ENCODE measurements around the gene FIP1L1. TPM values are rescaled to one million over a fixed set of nuclear protein-coding genes. Genes with fewer than 3 reads are reported as not detected.
A peak's percentile ranks its signal among the peaks of the same experiment; 100 is the strongest.

FIP1L1 gene
- total and polyA plus RNA-seq, 9 donors: 50.1 to 67.9 (median 64.4) TPM

DNA sequence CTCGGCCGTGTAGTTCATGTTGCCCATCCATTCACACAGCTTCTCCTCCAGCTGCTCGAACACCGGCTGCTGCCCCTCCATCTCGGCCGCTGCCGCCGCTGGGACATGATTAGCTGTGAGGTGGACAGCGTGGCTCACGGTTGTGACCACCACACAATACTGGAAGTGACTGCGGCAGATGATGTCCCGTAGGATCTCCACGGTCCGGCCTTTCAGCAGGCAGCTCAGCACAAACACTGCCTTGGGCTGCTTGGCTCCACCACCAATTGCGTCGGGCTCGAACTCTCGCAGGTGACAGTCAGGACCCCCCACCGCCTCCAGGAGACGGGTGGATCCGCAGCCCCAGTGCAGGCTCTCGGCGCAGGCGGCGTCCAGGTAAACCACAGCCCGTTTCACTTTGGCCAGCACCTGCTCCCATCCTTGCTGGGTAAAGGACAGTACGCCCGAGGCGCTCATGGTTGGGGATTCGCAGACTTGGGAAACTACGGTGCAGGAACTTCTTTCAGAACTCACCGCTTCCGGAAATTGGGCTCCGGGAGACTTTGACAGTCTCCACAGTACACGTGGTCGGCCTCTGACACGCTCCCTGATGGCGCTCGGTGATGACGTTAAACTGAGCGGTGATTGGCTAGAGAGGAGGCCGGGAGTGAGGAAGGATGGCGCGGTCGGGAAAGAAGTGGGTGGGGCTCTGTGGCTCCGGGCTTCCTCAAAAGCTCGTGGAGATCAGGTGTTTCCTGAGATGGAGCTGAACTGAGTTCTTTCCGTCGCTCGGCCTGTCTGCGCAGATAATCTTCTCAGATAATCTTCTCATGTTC lies 11.7 kb upstream of the FIP1L1 start, which contains the start of gene SCFD2:
SCFD2 (minus strand) TSS at position 576 of the 815 bp plus-strand sequence.
- Histone ChIP-seq H3K4me1 (ENCODE audit: insufficient read depth) (peaks cover 1% of the 10 kb centered on the region), H3K36me3 (no peaks in the 10 kb centered on the region), H3K4me3 (peak within 1 kb of the TSS; percentile 64), H3K9me3 (no peaks in the 10 kb centered on the region), H3K27ac (peak within 1 kb of the TSS in 1 of 2 donors; percentile 34), H3K27me3 (no peaks in the 10 kb centered on the region)
- intact Hi-C loops (cut with DNase I): loop anchor here in 1 of 4 donors (10.0 kb wide), 1 partner anchor 879 kb away; no protein-coding TSS in a partner anchor
- peak; percentile 97 to 98 (median 97) for DNase-seq
- 0 to 1% (median 1%) methylated on average over 49 to 51 of the region's 51 CpGs for WGBS, 3 donors
- TF ChIP-seq, protein P1, sequence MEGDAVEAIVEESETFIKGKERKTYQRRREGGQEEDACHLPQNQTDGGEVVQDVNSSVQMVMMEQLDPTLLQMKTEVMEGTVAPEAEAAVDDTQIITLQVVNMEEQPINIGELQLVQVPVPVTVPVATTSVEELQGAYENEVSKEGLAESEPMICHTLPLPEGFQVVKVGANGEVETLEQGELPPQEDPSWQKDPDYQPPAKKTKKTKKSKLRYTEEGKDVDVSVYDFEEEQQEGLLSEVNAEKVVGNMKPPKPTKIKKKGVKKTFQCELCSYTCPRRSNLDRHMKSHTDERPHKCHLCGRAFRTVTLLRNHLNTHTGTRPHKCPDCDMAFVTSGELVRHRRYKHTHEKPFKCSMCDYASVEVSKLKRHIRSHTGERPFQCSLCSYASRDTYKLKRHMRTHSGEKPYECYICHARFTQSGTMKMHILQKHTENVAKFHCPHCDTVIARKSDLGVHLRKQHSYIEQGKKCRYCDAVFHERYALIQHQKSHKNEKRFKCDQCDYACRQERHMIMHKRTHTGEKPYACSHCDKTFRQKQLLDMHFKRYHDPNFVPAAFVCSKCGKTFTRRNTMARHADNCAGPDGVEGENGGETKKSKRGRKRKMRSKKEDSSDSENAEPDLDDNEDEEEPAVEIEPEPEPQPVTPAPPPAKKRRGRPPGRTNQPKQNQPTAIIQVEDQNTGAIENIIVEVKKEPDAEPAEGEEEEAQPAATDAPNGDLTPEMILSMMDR (IDR thresholded peaks at IDR 0.05): no peak
- TF ChIP-seq POLR2A (IDR thresholded peaks at IDR 0.05): peak; percentile 23

DNA sequence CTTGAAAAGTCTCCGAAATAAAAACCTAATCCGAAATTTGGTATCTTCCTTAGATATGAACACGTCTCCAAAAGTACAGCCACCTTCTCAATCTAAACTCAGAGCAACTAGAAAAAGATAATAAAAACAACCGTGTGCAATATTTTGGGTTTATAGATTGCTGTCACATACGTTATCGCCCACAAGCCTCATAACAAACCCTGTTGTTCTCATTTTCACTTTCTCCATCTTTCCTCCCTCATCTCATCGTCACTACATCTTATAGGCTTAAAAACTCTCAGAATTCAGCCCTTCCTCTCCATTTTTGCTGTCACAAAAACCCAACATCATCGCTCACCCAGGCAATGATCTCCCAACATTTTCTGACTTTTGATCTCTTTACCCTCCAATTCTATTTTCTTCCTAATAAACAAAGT lies 11.1 kb upstream of the FIP1L1 start:
- no peaks in the 10 kb centered on the region for H3K36me3 ChIP-seq
- TF ChIP-seq EP300 (IDR thresholded peaks at IDR 0.05): no peak
- TF ChIP-seq POLR2A (IDR thresholded peaks at IDR 0.05): no peak
- TF ChIP-seq, protein P1 (IDR thresholded peaks at IDR 0.05): no peak
- H3K4me1 ChIP-seq (ENCODE audit: insufficient read depth): peaks cover 1% of the 10 kb centered on the region
- H3K9me3 ChIP-seq: no peaks in the 10 kb centered on the region
- H3K27me3 ChIP-seq: no peaks in the 10 kb centered on the region
- no peak for DNase-seq
- 9 to 14% (median 14%) methylated on average over 8 of the region's 8 CpGs for WGBS, 3 donors
- H3K27ac ChIP-seq: peak overlapping the region in 1 of 2 donors; percentile 34
- intact Hi-C loops (cut with DNase I): loop anchor here in 1 of 4 donors (10.0 kb wide), 1 partner anchor 878 kb away; no protein-coding TSS in a partner anchor
- H3K4me3 ChIP-seq: peak overlapping the region; percentile 64

GRCh38 chr4:53367721-53368120 lies 9.7 kb upstream of the FIP1L1 start:
- Histone ChIP-seq H3K27ac (no peak overlapping the region), H3K36me3 (no peaks in the 10 kb centered on the region), H3K9me3 (no peaks in the 10 kb centered on the region), H3K4me3 (no peak overlapping the region), H3K27me3 (no peaks in the 10 kb centered on the region), H3K4me1 (ENCODE audit: insufficient read depth) (peaks cover 1% of the 10 kb centered on the region)
- TF ChIP-seq, protein P1 (IDR thresholded peaks at IDR 0.05): no peak
- TF ChIP-seq POLR2A (IDR thresholded peaks at IDR 0.05) (no peak), EP300 (IDR thresholded peaks at IDR 0.05) (no peak)
- WGBS, 3 donors: 42 to 69% (median 52%) methylated on average over 2 of the region's 2 CpGs
- intact Hi-C loops (cut with DNase I): loop anchor here in 1 of 4 donors (10.0 kb wide), 1 partner anchor 877 kb away; no protein-coding TSS in a partner anchor
- DNase-seq: no peak

- Histone ChIP-seq H3K4me1 (ENCODE audit: insufficient read depth) (no peaks in the 10 kb centered on the region), H3K36me3 (no peaks in the 10 kb centered on the region), H3K9me3 (no peaks in the 10 kb centered on the region), H3K27ac (no peak overlapping the region), H3K4me3 (no peak overlapping the region), H3K27me3 (no peaks in the 10 kb centered on the region)
- WGBS, 3 donors: 89 to 90% (median 90%) methylated on average over 3 of the region's 3 CpGs
- intact Hi-C loops (cut with DNase I): loop anchor here in 1 of 4 donors (10.0 kb wide), 1 partner anchor 356 kb away; no protein-coding TSS in a partner anchor
- no peak for DNase-seq
- TF ChIP-seq, protein P1 (IDR thresholded peaks at IDR 0.05): no peak
- TF ChIP-seq POLR2A (IDR thresholded peaks at IDR 0.05) (no peak), EP300 (IDR thresholded peaks at IDR 0.05) (no peak)
Observed at GRCh38 chr4:53371049-53371448, 6.4 kb upstream of the FIP1L1 start.

All from ovary (tissue), 9 donors.